Neural cell (in vitro differentiated cells): ENCODE measurements around the gene GPC1. TPM values are rescaled to one million over a fixed set of nuclear protein-coding genes. Genes with fewer than 3 reads are reported as not detected.

Source experiments
- H2AFZ ChIP-seq: fragments of 200-600, 300-800 bp; sonication (generic), shearing (Covaris generic); 2 replicates; pipeline ENCODE4 v1.6.0; 2014; ENCODE audit warnings: low read depth, mild to moderate bottlenecking, antibody characterized with exemption, low read length, moderate library complexity
- H3F3A ChIP-seq: fragments of 200-600 bp; shearing (Covaris generic); 2 replicates; pipeline ENCODE4 v1.6.1; 2016; ENCODE audit warnings: mild to moderate bottlenecking, moderate library complexity, mixed read lengths, antibody characterized with exemption, low read length; ENCODE audit not compliant: insufficient read depth, poor library complexity, severe bottlenecking
- H3K27ac ChIP-seq: fragments of 200-600, 300-800 bp; sonication (generic), shearing (Covaris generic); 2 replicates; pipeline ENCODE4 v1.5.1; 2014; ENCODE audit warnings: mild to moderate bottlenecking, low read length, moderate library complexity
- H3K27me3 ChIP-seq: fragments of 300-800, 200-600 bp; sonication (generic), shearing (Covaris generic); 2 replicates; pipeline ENCODE4 v1.6.0; 2014; ENCODE audit warnings: mild to moderate bottlenecking, low read depth, low read length, moderate library complexity; ENCODE audit not compliant: insufficient read depth
- H3K36me3 ChIP-seq: fragments of 300-800, 200-600 bp; sonication (generic), shearing (Covaris generic); 2 replicates; pipeline ENCODE4 v1.5.1; 2014; ENCODE audit warnings: mild to moderate bottlenecking, antibody characterized with exemption, low read length, moderate library complexity; ENCODE audit not compliant: insufficient read depth
- H3K4me2 ChIP-seq: fragments of 300-800, 200-600 bp; sonication (generic), shearing (Covaris generic); 2 replicates; pipeline ENCODE4 v1.6.0; 2014; ENCODE audit warnings: mild to moderate bottlenecking, low read length
- H3K4me3 ChIP-seq: fragments of 300-800, 200-600 bp; sonication (generic), shearing (Covaris generic); 2 replicates; pipeline ENCODE4 v1.5.1; 2014; ENCODE audit warnings: mild to moderate bottlenecking, low read length, moderate library complexity
- H3K79me2 ChIP-seq: fragments of 200-600 bp; shearing (Covaris generic); replicated peaks from 2 replicates; pipeline ENCODE4 v1.6.0; 2014; ENCODE audit warnings: mild to moderate bottlenecking, low read length, moderate library complexity; ENCODE audit not compliant: insufficient read depth
- H3K9ac ChIP-seq: fragments of 300-800, 200-600 bp; sonication (generic), shearing (Covaris generic); 2 replicates; pipeline ENCODE4 v1.6.1; 2016; ENCODE audit warnings: mild to moderate bottlenecking, low read length, mixed read lengths
- H3K9me2 ChIP-seq: fragments of 200-600 bp; shearing (Covaris generic); 2 replicates; pipeline ENCODE4 v1.6.1; 2016; ENCODE audit warnings: mild to moderate bottlenecking, low read length, mixed read lengths; ENCODE audit not compliant: insufficient read depth
- H3K9me3 ChIP-seq: fragments of 200-600, 300-800 bp; sonication (generic), shearing (Covaris generic); 2 replicates; pipeline ENCODE4 v1.6.1; 2016; ENCODE audit warnings: mild to moderate bottlenecking, mixed run types, low read length, moderate library complexity, mixed read lengths
- H4K20me1 ChIP-seq: fragments of 200-600 bp; shearing (Covaris generic); 2 replicates; pipeline ENCODE4 v1.6.1; 2016; ENCODE audit warnings: mild to moderate bottlenecking, mixed run types; ENCODE audit not compliant: insufficient read depth
- CTCF ChIP-seq: fragments of 450-650 bp; IDR thresholded peaks from 2 replicates; pipeline ENCODE4 v1.5.1; 2014; ENCODE audit warnings: antibody characterized with exemption, mild to moderate bottlenecking, moderate library complexity; ENCODE audit not compliant: poor library complexity, severe bottlenecking
- EP300 ChIP-seq: fragments of 450-650 bp; conservative IDR thresholded peaks from 2 replicates; pipeline ENCODE4 v1.6.1; 2014; ENCODE audit warnings: antibody characterized with exemption, mild to moderate bottlenecking, moderate library complexity; ENCODE audit not compliant: poor library complexity, severe bottlenecking
- EZH2 ChIP-seq: fragments of 200-600, 300-800 bp; shearing (Covaris generic), sonication (generic); IDR thresholded peaks from 2 replicates; pipeline ENCODE4 v1.6.1; 2014; ENCODE audit warnings: antibody characterized with exemption, low read length, borderline replicate concordance, mild to moderate bottlenecking; ENCODE audit not compliant: insufficient read depth, poor library complexity, severe bottlenecking
- MXI1 ChIP-seq: fragments of 450-650 bp; conservative IDR thresholded peaks from 2 replicates; pipeline ENCODE4 v1.6.1; 2014; ENCODE audit warnings: antibody characterized with exemption, mild to moderate bottlenecking; ENCODE audit not compliant: poor library complexity, severe bottlenecking
- POLR2AphosphoS5 ChIP-seq: IDR thresholded peaks from 2 replicates; pipeline ENCODE4 v1.6.1; 2012
- RAD21 ChIP-seq: fragments of 450-650 bp; conservative IDR thresholded peaks from 2 replicates; pipeline ENCODE4 v1.6.1; 2014; ENCODE audit warnings: antibody characterized with exemption, mild to moderate bottlenecking, moderate library complexity
- SMC3 ChIP-seq: fragments of 450-650 bp; conservative IDR thresholded peaks from 2 replicates; pipeline ENCODE4 v1.6.1; 2014; ENCODE audit warnings: antibody characterized with exemption, mild to moderate bottlenecking, moderate library complexity; ENCODE audit not compliant: poor library complexity
- TAF1 ChIP-seq: IDR thresholded peaks from 2 replicates; pipeline ENCODE4 v1.6.1; 2012; ENCODE audit warnings: low read depth
- polyA plus RNA-seq: library from polyadenylated mRNA; depleted of rRNA; stranded (reverse); fragments of >200 nt; gene quantifications from 2 replicates; pipeline ENCODE4 v1.2.3, GENCODE V29; 2014
- TF ChIP-seq, protein P1 (sequence below): IDR thresholded peaks from 2 replicates; pipeline ENCODE4 v1.6.1; 2012; ENCODE audit warnings: borderline replicate concordance

Gene GPC1
- polyA plus RNA-seq, 1 donor from 2014 or later: 74.0 TPM

DNA sequence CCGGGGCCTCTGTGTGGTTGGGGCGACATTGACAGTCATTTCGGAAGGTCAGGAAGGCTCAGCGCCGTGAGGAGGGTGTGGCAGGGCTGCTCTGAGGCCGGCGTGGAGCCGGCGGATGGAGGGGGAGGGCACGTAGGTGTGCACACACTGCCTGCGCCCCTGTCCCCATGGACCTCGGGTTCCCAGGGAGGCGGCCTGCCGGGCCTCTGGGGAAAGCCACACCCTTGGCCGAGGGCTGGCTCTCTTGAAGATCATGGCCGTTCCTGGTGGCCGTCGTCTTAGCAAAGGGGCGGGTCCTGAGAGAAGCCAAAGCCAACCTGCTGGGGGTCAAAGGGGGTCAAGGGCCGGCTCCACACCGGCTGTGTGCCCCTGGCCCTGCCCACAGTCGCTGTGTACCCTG lies 11.9 kb downstream of the GPC1 start:
- H3K9ac ChIP-seq: no peak overlapping the region
- H3K27me3 ChIP-seq: no peaks in the 10 kb centered on the region
- no peak overlapping the region for H3K27ac ChIP-seq
- H3K9me3 ChIP-seq: no peaks in the 10 kb centered on the region
- no peak overlapping the region for H2AFZ ChIP-seq
- no peak overlapping the region for H3K4me2 ChIP-seq
- H3K9me2 ChIP-seq: no peaks in the 10 kb centered on the region
- H3K79me2 ChIP-seq: peaks cover 46% of the 10 kb centered on the region
- H4K20me1 ChIP-seq: no peaks in the 10 kb centered on the region
- no peaks in the 10 kb centered on the region for H3F3A ChIP-seq
- H3K4me3 ChIP-seq: no peak overlapping the region
- TF ChIP-seq EP300 (no peak), POLR2AphosphoS5 (no peak), SMC3 (no peak), RAD21 (no peak)
- TF ChIP-seq, protein P1, sequence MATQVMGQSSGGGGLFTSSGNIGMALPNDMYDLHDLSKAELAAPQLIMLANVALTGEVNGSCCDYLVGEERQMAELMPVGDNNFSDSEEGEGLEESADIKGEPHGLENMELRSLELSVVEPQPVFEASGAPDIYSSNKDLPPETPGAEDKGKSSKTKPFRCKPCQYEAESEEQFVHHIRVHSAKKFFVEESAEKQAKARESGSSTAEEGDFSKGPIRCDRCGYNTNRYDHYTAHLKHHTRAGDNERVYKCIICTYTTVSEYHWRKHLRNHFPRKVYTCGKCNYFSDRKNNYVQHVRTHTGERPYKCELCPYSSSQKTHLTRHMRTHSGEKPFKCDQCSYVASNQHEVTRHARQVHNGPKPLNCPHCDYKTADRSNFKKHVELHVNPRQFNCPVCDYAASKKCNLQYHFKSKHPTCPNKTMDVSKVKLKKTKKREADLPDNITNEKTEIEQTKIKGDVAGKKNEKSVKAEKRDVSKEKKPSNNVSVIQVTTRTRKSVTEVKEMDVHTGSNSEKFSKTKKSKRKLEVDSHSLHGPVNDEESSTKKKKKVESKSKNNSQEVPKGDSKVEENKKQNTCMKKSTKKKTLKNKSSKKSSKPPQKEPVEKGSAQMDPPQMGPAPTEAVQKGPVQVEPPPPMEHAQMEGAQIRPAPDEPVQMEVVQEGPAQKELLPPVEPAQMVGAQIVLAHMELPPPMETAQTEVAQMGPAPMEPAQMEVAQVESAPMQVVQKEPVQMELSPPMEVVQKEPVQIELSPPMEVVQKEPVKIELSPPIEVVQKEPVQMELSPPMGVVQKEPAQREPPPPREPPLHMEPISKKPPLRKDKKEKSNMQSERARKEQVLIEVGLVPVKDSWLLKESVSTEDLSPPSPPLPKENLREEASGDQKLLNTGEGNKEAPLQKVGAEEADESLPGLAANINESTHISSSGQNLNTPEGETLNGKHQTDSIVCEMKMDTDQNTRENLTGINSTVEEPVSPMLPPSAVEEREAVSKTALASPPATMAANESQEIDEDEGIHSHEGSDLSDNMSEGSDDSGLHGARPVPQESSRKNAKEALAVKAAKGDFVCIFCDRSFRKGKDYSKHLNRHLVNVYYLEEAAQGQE: no peak
- H3K36me3 ChIP-seq: no peaks in the 10 kb centered on the region

- no peak overlapping the region for H2AFZ ChIP-seq
- H3K9me3 ChIP-seq: no peaks in the 10 kb centered on the region
- H3K4me2 ChIP-seq: no peak overlapping the region
- H3F3A ChIP-seq: no peaks in the 10 kb centered on the region
- H3K4me3 ChIP-seq: no peak overlapping the region
- H4K20me1 ChIP-seq: no peaks in the 10 kb centered on the region
- TF ChIP-seq EP300 (no peak), TAF1 (no peak), RAD21 (no peak), MXI1 (no peak), EZH2 (no peak), POLR2AphosphoS5 (no peak), SMC3 (no peak), CTCF (no peak)
- TF ChIP-seq, protein P1: no peak
- no peaks in the 10 kb centered on the region for H3K36me3 ChIP-seq
- no peaks in the 10 kb centered on the region for H3K9me2 ChIP-seq
- H3K79me2 ChIP-seq: peaks cover 42% of the 10 kb centered on the region
- H3K27ac ChIP-seq: no peak overlapping the region
- H3K9ac ChIP-seq: no peak overlapping the region
- no peaks in the 10 kb centered on the region for H3K27me3 ChIP-seq
Measured at GRCh38 chr2:240447934-240448333, 12.5 kb downstream of the GPC1 start.
